ENCODE results near the gene MIXL1. TPM values are rescaled to one million over a fixed set of nuclear protein-coding genes. Genes with fewer than 3 reads are reported as not detected.

Gene MIXL1
- total RNA-seq, 1 donor from 2014 or later: 0.63 TPM

DNA sequence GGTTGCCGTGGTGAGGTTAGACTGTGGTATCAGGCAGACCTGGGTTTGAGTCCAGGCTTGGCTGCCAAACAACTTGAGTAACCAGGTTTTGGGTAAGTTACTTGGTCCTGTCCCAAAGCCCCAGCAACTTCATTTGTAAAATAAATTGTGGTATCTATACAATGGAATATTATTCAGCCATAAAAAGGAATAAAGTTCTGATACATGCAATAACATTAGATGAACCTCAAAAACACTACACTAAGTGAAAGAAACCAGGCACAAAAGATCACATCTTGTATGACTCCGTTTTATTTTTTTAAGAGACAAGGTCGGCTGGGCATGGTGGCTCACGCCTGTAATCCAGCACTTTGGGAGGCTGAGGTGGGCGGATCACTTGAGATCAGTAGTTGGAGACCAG is 16.4 kb upstream of the MIXL1 start:
- Mint-ChIP-seq H3K4me1 (ENCODE audit: unreplicated experiment) (peaks cover 6% of the 10 kb centered on the region), H3K4me3 (no peak overlapping the region), H3K27me3 (no peaks in the 10 kb centered on the region), H3K27ac (no peak overlapping the region), H3K36me3 (no peaks in the 10 kb centered on the region), H3K9me3 (no peaks in the 10 kb centered on the region)
- TF ChIP-seq CTCF (conservative IDR thresholded peaks at IDR 0.05): no peak
- DNase-seq (ENCODE audit: extremely low spot score, unreplicated experiment): no peak

DNA sequence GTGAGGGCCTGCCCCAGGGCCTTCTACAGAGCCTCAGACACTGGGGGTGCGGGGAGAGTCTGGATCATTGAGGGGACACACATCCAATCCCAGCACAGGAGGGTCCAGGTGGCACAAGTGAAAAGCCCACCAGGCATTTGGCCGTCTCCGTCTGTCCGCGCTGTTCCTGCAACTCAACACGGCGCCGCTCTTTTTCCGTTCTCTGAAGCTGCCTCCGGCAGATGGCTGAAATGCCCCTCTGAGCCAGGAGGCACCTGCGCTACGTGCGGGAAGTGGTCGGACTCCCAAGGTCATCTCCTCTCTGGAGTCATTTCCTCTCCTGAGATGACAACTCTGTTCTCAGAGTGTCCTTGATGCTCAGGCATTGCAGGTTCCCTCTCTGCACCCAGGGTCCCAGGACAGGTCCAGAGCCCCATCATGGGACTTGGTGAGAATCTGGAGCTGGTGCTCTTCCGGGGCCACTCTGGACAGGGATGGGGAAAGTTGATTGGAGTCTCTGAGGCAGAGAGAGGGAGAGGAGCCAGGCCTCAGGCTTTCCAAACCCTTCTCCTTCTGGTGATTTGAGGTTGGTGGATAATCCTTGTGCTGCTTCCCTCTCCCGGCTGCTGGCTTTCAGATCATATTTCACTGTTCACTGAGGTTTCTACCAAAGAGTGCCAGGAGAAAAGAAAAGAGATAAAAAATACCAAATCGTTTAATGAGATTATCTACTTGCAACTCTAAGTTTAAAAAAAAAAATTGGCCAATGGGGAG is 14.0 kb upstream of the MIXL1 start:
- TF ChIP-seq CTCF (conservative IDR thresholded peaks at IDR 0.05): no peak
- H3K36me3 Mint-ChIP-seq: no peaks in the 10 kb centered on the region
- H3K27me3 Mint-ChIP-seq: no peaks in the 10 kb centered on the region
- H3K27ac Mint-ChIP-seq: no peak overlapping the region
- H3K9me3 Mint-ChIP-seq: no peaks in the 10 kb centered on the region
- DNase-seq (ENCODE audit: extremely low spot score, unreplicated experiment): no peak
- no peak overlapping the region for H3K4me3 Mint-ChIP-seq
- H3K4me1 Mint-ChIP-seq (ENCODE audit: unreplicated experiment): peaks cover 6% of the 10 kb centered on the region

GRCh38 chr1:226210571-226211176 is 12.8 kb upstream of the MIXL1 start:
- Mint-ChIP-seq H3K4me3 (no peak overlapping the region), H3K27me3 (no peaks in the 10 kb centered on the region), H3K27ac (no peak overlapping the region), H3K36me3 (no peaks in the 10 kb centered on the region), H3K4me1 (ENCODE audit: unreplicated experiment) (peaks cover 6% of the 10 kb centered on the region), H3K9me3 (no peaks in the 10 kb centered on the region)
- TF ChIP-seq CTCF (conservative IDR thresholded peaks at IDR 0.05): no peak
- no peak for DNase-seq (ENCODE audit: extremely low spot score, unreplicated experiment)

GRCh38 chr1:226211181-226211821 is 12.2 kb upstream of the MIXL1 start:
- no peak for DNase-seq (ENCODE audit: extremely low spot score, unreplicated experiment)
- Mint-ChIP-seq H3K4me1 (ENCODE audit: unreplicated experiment) (peaks cover 6% of the 10 kb centered on the region), H3K27ac (no peak overlapping the region), H3K9me3 (no peaks in the 10 kb centered on the region), H3K27me3 (no peaks in the 10 kb centered on the region), H3K36me3 (no peaks in the 10 kb centered on the region), H3K4me3 (no peak overlapping the region)
- no peak for TF ChIP-seq CTCF (conservative IDR thresholded peaks at IDR 0.05)

DNA sequence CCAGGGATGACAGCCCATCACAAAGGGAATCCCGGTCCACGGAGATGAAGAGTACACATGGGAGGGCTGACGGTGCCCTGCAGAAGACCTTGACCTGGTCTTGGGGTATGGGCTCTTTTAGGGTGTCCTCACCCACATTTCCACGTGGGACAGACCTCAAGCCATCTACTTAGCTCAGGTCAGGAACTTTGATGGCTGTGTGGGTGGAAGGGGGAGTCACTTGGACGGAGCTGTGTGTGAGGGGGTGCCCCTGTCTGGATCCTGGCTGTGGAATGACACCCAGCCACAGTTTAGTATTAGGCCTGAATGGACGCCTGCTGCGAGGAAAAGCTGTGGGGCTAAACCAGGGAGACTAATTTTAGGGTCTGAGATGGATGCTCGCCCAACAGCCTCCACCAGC is 10.9 kb upstream of the MIXL1 start:
- H3K4me1 Mint-ChIP-seq (ENCODE audit: unreplicated experiment): peaks cover 11% of the 10 kb centered on the region

More for the DNA sequence above, 10.9 kb upstream of the MIXL1 start:
- H3K36me3 Mint-ChIP-seq: no peaks in the 10 kb centered on the region
- no peaks in the 10 kb centered on the region for H3K27me3 Mint-ChIP-seq
- no peak for TF ChIP-seq CTCF (conservative IDR thresholded peaks at IDR 0.05)
- no peak overlapping the region for H3K4me3 Mint-ChIP-seq
- no peak for DNase-seq (ENCODE audit: extremely low spot score, unreplicated experiment)
- H3K27ac Mint-ChIP-seq: no peak overlapping the region
- H3K9me3 Mint-ChIP-seq: no peaks in the 10 kb centered on the region

Measured in type B pancreatic cell (in vitro differentiated cells).